Neuronal stem cell (in vitro differentiated cells): ENCODE measurements around the gene SPIRE2.
A peak's percentile ranks its signal among the peaks of the same experiment; 100 is the strongest.

Experiments used
- DNase-seq: peaks from one replicate; pipeline ENCODE4 v3.0.0-alpha.2; 2013; ENCODE audit warnings: low spot score
- H2AFZ ChIP-seq: one replicate; pipeline ENCODE4 v1.6.1; 2013; ENCODE audit warnings: mild to moderate bottlenecking, low read length, inconsistent platforms
- H2AK5ac ChIP-seq: 2 replicates; pipeline ENCODE4 v1.6.1; 2013; ENCODE audit warnings: low read depth, mild to moderate bottlenecking, inconsistent platforms, low read length, moderate library complexity, mixed read lengths
- H2BK120ac ChIP-seq: 2 replicates; pipeline ENCODE4 v1.6.1; 2013; ENCODE audit warnings: low read depth, mild to moderate bottlenecking, inconsistent platforms, low read length, moderate library complexity, mixed read lengths
- H2BK12ac ChIP-seq: one replicate; pipeline ENCODE4 v1.6.1; 2013; ENCODE audit warnings: low read length, inconsistent platforms
- H2BK15ac ChIP-seq: 2 replicates; pipeline ENCODE4 v1.6.1; 2013; ENCODE audit warnings: mild to moderate bottlenecking, low read length, inconsistent platforms, mixed read lengths
- H2BK5ac ChIP-seq: one replicate; pipeline ENCODE4 v1.6.1; 2013; ENCODE audit warnings: inconsistent platforms, mild to moderate bottlenecking, low read length, moderate library complexity
- H3K14ac ChIP-seq: one replicate; pipeline ENCODE4 v1.6.1; 2013; ENCODE audit warnings: low read length, inconsistent platforms
- H3K18ac ChIP-seq: 2 replicates; pipeline ENCODE4 v1.6.1; 2013; ENCODE audit warnings: low read length, inconsistent platforms
- H3K23ac ChIP-seq: 2 replicates; pipeline ENCODE4 v1.6.1; 2013; ENCODE audit warnings: low read depth, mild to moderate bottlenecking, mixed read lengths, low read length, inconsistent platforms; ENCODE audit not compliant: poor library complexity
- H3K27ac ChIP-seq: replicated peaks from 3 replicates; pipeline ENCODE4 v1.5.1; 2013; ENCODE audit warnings: low read length, inconsistent platforms
- H3K27me3 ChIP-seq, 3 experiments: 2 replicates each; pipeline ENCODE4 v1.6.1; 2013; ENCODE audit warnings: low read length in 3 of 3, mild to moderate bottlenecking in 2 of 3, inconsistent platforms in 1 of 3, low read depth in 1 of 3, mixed read lengths in 1 of 3, moderate library complexity in 1 of 3; ENCODE audit not compliant: control insufficient read depth in 3 of 3, insufficient read depth in 3 of 3
- H3K36me3 ChIP-seq, 2 donors: replicated peaks in 1 of 2; 2 replicates each; pipeline ENCODE4 v1.6.1; 2013; ENCODE audit warnings: low read length in 2 of 2; ENCODE audit not compliant: control insufficient read depth in 2 of 2, insufficient read depth in 2 of 2
- H3K4ac ChIP-seq: 2 replicates; pipeline ENCODE4 v1.6.1; 2013; ENCODE audit warnings: inconsistent platforms, mild to moderate bottlenecking, low read length, moderate library complexity
- H3K4me1 ChIP-seq, 2 donors: 1 replicate in 1 of 2; 2 replicates in 1 of 2; pipeline ENCODE4 v1.6.1; 2013; ENCODE audit warnings: low read length in 2 of 2, low read depth in 1 of 2; ENCODE audit not compliant: control insufficient read depth in 2 of 2, insufficient read depth in 1 of 2
- H3K4me2 ChIP-seq: one replicate; pipeline ENCODE4 v1.6.1; 2013; ENCODE audit warnings: mild to moderate bottlenecking, low read length, inconsistent platforms; ENCODE audit not compliant: insufficient read depth, poor library complexity, severe bottlenecking
- H3K4me3 ChIP-seq, 2 donors: 2 replicates each; pipeline ENCODE4 v1.5.1; 2013; ENCODE audit warnings: low read length in 2 of 2, mild to moderate bottlenecking in 2 of 2, inconsistent platforms in 1 of 2, moderate library complexity in 1 of 2
- H3K79me1 ChIP-seq: one replicate; pipeline ENCODE4 v1.6.1; 2013; ENCODE audit warnings: low read depth, mild to moderate bottlenecking, inconsistent platforms, low read length, moderate library complexity
- H3K9ac ChIP-seq: one replicate; pipeline ENCODE4 v1.6.1; 2013; ENCODE audit warnings: mild to moderate bottlenecking, low read depth, low read length, inconsistent platforms; ENCODE audit not compliant: poor library complexity
- H3K9me3 ChIP-seq, 2 donors: replicated peaks in 1 of 2; 2 replicates each; pipeline versions ENCODE3 to v1.6.1; 2013; ENCODE audit warnings: low read length in 2 of 2, mild to moderate bottlenecking in 2 of 2, inconsistent platforms in 1 of 2, low read depth in 1 of 2, mixed read lengths in 1 of 2, moderate library complexity in 1 of 2; ENCODE audit not compliant: control insufficient read depth in 2 of 2, insufficient read depth in 1 of 2
- H4K8ac ChIP-seq: one replicate; pipeline ENCODE4 v1.6.1; 2013; ENCODE audit warnings: low read depth, mild to moderate bottlenecking, inconsistent platforms, low read length, moderate library complexity
- H4K91ac ChIP-seq: one replicate; pipeline ENCODE4 v1.6.1; 2013; ENCODE audit warnings: low read length, low read depth, mild to moderate bottlenecking, inconsistent platforms; ENCODE audit not compliant: poor library complexity
- WGBS, 2 donors: extraction: QIAGEN DNeasy Blood & Tissue Kit; methylation state at CpG; one replicate each; pipeline ENCODE4 v1.1.7; 2013; ENCODE audit warnings: missing lambda C conversion rate in 2 of 2, mixed read lengths in 1 of 2; ENCODE audit not compliant: insufficient read length in 2 of 2, insufficient replicate concordance in 1 of 2; ENCODE audit errors: extremely low coverage in 2 of 2; 5-methylcytosine and 5-hydroxymethylcytosine counted together

Gene SPIRE2

GRCh38 chr16:89892055-89892630, 63.9 kb downstream of the SPIRE2 start:
- no peak overlapping the region for H3K4me2 ChIP-seq
- DNase-seq: no peak
- H3K23ac ChIP-seq: peak overlapping the region; percentile 34
- no peak overlapping the region for H3K14ac ChIP-seq
- H2AK5ac ChIP-seq: no peak overlapping the region
- H3K4me1 ChIP-seq: no peaks in the 10 kb centered on the region
- H3K36me3 ChIP-seq: peaks cover 43 to 96% of the 10 kb centered on the region in 2 donors
- no peak overlapping the region for H2AFZ ChIP-seq
- no peak overlapping the region for H3K9ac ChIP-seq
- no peak overlapping the region for H2BK12ac ChIP-seq
- WGBS, 2 donors: no CpG with 5 or more reads among the region's 18 CpGs
- H3K27ac ChIP-seq: no peak overlapping the region
- H3K18ac ChIP-seq: no peak overlapping the region
- no peak overlapping the region for H4K91ac ChIP-seq
- H3K27me3 ChIP-seq: no peaks in the 10 kb centered on the region
- no peak overlapping the region for H2BK120ac ChIP-seq
- H2BK5ac ChIP-seq: no peak overlapping the region
- peaks cover 6% of the 10 kb centered on the region for H3K79me1 ChIP-seq
- no peak overlapping the region for H3K4me3 ChIP-seq
- H4K8ac ChIP-seq: no peak overlapping the region
- no peaks in the 10 kb centered on the region for H3K9me3 ChIP-seq
- no peak overlapping the region for H2BK15ac ChIP-seq
- H3K4ac ChIP-seq: no peak overlapping the region

DNA sequence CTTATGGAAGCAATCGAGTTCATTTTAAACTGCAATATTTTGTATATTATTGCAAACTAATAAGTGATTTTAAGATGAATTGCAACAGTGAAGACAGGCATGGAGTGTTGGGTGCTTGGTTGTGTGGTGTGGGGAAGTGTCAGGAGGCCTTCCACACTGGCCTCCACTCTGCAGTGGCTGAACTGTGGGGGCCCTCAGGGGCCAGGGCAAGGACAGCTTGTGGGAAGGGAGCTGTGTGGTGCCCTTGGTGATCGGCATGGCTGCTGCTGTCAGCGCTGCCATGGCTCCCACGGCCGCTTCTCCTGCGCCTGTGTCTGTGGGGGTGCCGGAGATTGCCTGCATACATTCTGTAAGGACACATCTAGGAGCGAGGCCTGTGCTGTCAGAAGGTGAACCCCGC, 64.4 kb downstream of the SPIRE2 start:
- WGBS, 2 donors: no CpG with 5 or more reads among the region's 9 CpGs

DNA sequence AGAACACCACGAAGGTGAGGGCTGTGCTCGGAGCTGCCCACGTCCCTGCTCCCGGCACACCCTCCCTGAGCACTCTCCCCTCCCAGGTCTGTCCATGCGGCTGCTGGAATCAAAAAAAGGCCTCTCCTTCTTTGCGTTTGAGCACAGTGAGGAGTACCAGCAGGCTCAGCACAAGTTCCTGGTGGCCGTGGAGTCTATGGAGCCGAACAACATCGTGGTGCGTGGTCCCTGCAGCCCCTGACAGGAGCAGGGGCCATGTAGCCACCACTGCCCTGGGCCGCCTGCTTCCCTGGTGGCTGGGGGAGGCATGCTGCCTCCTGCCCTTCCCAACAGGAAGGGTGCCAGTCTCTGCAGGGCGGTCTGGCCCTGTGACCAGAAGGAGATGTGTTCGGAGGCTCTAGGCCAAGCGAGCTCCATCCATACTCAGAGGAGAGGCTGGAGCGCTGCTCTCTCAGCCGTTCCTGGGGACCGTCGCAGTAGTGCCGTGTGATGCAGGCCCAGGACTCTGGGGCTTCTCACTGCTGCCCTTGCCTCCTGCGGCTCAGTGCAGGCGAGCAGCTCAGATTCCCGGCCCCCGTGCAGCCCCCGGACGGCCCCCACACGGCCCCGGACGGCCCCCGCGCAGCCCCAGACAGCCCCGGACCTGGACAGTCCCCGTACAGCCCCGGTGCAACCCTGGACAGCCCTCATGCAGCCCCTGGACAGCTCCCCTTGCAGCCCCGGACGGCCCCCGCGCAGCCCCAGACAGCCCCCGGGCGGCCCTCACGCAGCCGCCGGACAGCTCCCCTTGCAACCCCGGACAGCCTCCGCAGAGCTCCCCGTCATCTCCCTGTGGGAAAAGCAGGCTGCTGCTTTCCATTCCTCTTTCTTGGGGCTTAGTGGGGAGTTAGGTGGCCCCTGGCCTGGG, 65.6 kb downstream of the SPIRE2 start:
- H3K36me3 ChIP-seq: peaks cover 44 to 93% of the 10 kb centered on the region in 2 donors
- H3K4me3 ChIP-seq: peak overlapping the region in 1 of 2 donors; percentile 38
- no peak overlapping the region for H3K27ac ChIP-seq
- H2BK120ac ChIP-seq: no peak overlapping the region
- no peak overlapping the region for H3K4ac ChIP-seq
- no peak overlapping the region for H3K14ac ChIP-seq
- H3K4me2 ChIP-seq: no peak overlapping the region
- H4K91ac ChIP-seq: no peak overlapping the region
- H3K18ac ChIP-seq: no peak overlapping the region
- H3K9ac ChIP-seq: no peak overlapping the region
- no peak for DNase-seq
- H2AFZ ChIP-seq: no peak overlapping the region
- H2BK15ac ChIP-seq: no peak overlapping the region
- peak overlapping the region; percentile 43 for H4K8ac ChIP-seq
- H2BK12ac ChIP-seq: no peak overlapping the region
- H3K27me3 ChIP-seq: no peaks in the 10 kb centered on the region
- H2AK5ac ChIP-seq: no peak overlapping the region
- no peaks in the 10 kb centered on the region for H3K9me3 ChIP-seq
- no peak overlapping the region for H2BK5ac ChIP-seq
- no CpG with 5 or more reads among the region's 45 CpGs for WGBS, 2 donors
- no peaks in the 10 kb centered on the region for H3K4me1 ChIP-seq
- peaks cover 6% of the 10 kb centered on the region for H3K79me1 ChIP-seq
- H3K23ac ChIP-seq: peak overlapping the region; percentile 80

More for the DNA sequence above, 64.4 kb downstream of the SPIRE2 start:
- no peaks in the 10 kb centered on the region for H3K9me3 ChIP-seq
- peaks cover 6% of the 10 kb centered on the region for H3K79me1 ChIP-seq
- H3K4me1 ChIP-seq: no peaks in the 10 kb centered on the region
- peak overlapping the region; percentile 6 for H2BK12ac ChIP-seq
- no peak overlapping the region for H3K23ac ChIP-seq
- no peak overlapping the region for H3K4me2 ChIP-seq
- H4K8ac ChIP-seq: no peak overlapping the region
- H4K91ac ChIP-seq: no peak overlapping the region
- no peak overlapping the region for H3K27ac ChIP-seq
- no peak overlapping the region for H3K4me3 ChIP-seq
- no peak overlapping the region for H2AFZ ChIP-seq
- H3K36me3 ChIP-seq: peaks cover 41 to 96% of the 10 kb centered on the region in 2 donors
- no peak overlapping the region for H3K18ac ChIP-seq
- no peak overlapping the region for H2BK120ac ChIP-seq
- H3K4ac ChIP-seq: no peak overlapping the region
- H3K9ac ChIP-seq: peak overlapping the region; percentile 44
- H3K27me3 ChIP-seq: no peaks in the 10 kb centered on the region
- H2BK15ac ChIP-seq: no peak overlapping the region
- H2BK5ac ChIP-seq: no peak overlapping the region
- DNase-seq: no peak
- no peak overlapping the region for H3K14ac ChIP-seq
- no peak overlapping the region for H2AK5ac ChIP-seq

GRCh38 chr16:89895482-89896250, 67.4 kb downstream of the SPIRE2 start:
- Histone ChIP-seq H3K18ac (no peak overlapping the region), H4K91ac (no peak overlapping the region), H3K9ac (no peak overlapping the region), H3K14ac (no peak overlapping the region), H2AK5ac (no peak overlapping the region), H4K8ac (no peak overlapping the region), H3K4me3 (no peak overlapping the region), H2BK5ac (no peak overlapping the region), H3K79me1 (peaks cover 6% of the 10 kb centered on the region), H3K4me1 (no peaks in the 10 kb centered on the region), H3K27ac (no peak overlapping the region), H3K36me3 (peaks cover 50 to 95% of the 10 kb centered on the region in 2 donors), H2BK12ac (no peak overlapping the region), H2AFZ (no peak overlapping the region), H3K23ac (peak overlapping the region; percentile 5), H3K4me2 (no peak overlapping the region), H3K4ac (no peak overlapping the region), H3K27me3 (no peaks in the 10 kb centered on the region), H3K9me3 (no peaks in the 10 kb centered on the region), H2BK120ac (no peak overlapping the region), H2BK15ac (no peak overlapping the region)
- DNase-seq: no peak
- no CpG with 5 or more reads among the region's 26 CpGs for WGBS, 2 donors
